ENCODE results near the gene INS. TPM values are rescaled to one million over a fixed set of nuclear protein-coding genes. Genes with fewer than 3 reads are reported as not detected.

The INS gene
- total RNA-seq, 1 experiment from 2014 or later: not detected

GRCh38 chr11:2190657-2191471 is 29.9 kb upstream of the INS start:
- whole genome bisulfite sequencing (ENCODE audit: extremely low coverage, insufficient read length, low lambda C conversion rate): no CpG with 5 or more reads among the region's 30 CpGs
- H2BK120ac ChIP-seq (ENCODE audit: low read depth, low read length, poor library complexity, severe bottlenecking): no peak overlapping the region
- H3K56ac ChIP-seq (ENCODE audit: insufficient read length, low read depth, low read length): no peak overlapping the region
- H2AK5ac ChIP-seq (ENCODE audit: insufficient read length, low read length): no peak overlapping the region
- no peak overlapping the region for H2AFZ ChIP-seq (ENCODE audit: low read length)
- H3K27ac ChIP-seq (ENCODE audit: insufficient read length, low read depth, low read length): no peak overlapping the region
- H3K4ac ChIP-seq (ENCODE audit: low read depth, low read length): no peak overlapping the region
- H2BK5ac ChIP-seq (ENCODE audit: insufficient read length, low read length): no peak overlapping the region
- no peaks in the 10 kb centered on the region for H3K4me1 ChIP-seq (ENCODE audit: insufficient read depth, low read length)
- no peak overlapping the region for H2BK12ac ChIP-seq (ENCODE audit: insufficient read length, low read depth, low read length)
- no peak overlapping the region for H4K8ac ChIP-seq (replicated peaks; ENCODE audit: insufficient read length, low read depth, low read length)
- Mint-ChIP-seq H3K4me1 (peaks cover 0 to 5% of the 10 kb centered on the region in 2 experiments; a peak in 2 of 4 replicates), H3K9me3 (no peaks in the 10 kb centered on the region), H3K27ac (peak overlapping the region in 1 of 3 experiments; percentile 28; a peak in 1 of 7 replicates), H3K36me3 (ENCODE audit: insufficient read depth in 1 of 3, low read depth in 3 of 3) (no peaks in the 10 kb centered on the region), H3K27me3 (ENCODE audit: low read depth) (peaks cover 19% of the 10 kb centered on the region), H3K4me3 (peak overlapping the region in 1 of 2 experiments; percentile 50; a peak in 1 of 5 replicates)
- H3K18ac ChIP-seq (ENCODE audit: insufficient read length, low read depth, low read length): no peak overlapping the region
- H3K23ac ChIP-seq (ENCODE audit: insufficient read length, low read depth, low read length): no peak overlapping the region
- no peaks in the 10 kb centered on the region for H3K9me3 ChIP-seq (ENCODE audit: control insufficient read depth, low read depth, low read length)
- H3K9ac ChIP-seq (ENCODE audit: extremely low read depth, insufficient read length, low read length): no peak overlapping the region
- H3K79me1 ChIP-seq (ENCODE audit: insufficient read depth, low read depth, low read length, poor library complexity, severe bottlenecking): no peaks in the 10 kb centered on the region
- H3K79me2 ChIP-seq (ENCODE audit: insufficient read depth, low read length): no peaks in the 10 kb centered on the region
- no peak overlapping the region for H4K5ac ChIP-seq (ENCODE audit: insufficient read length, low read depth, low read length)
- H3K27me3 ChIP-seq (ENCODE audit: insufficient read depth, low read length): no peaks in the 10 kb centered on the region; the same call in 1 of the 2 replicates
- no peaks in the 10 kb centered on the region for H3K23me2 ChIP-seq (ENCODE audit: insufficient read length, low read depth, low read length, poor library complexity, severe bottlenecking)
- TF ChIP-seq CTCF (conservative IDR thresholded peaks at IDR 0.05): no peak
- H3T11ph ChIP-seq (ENCODE audit: low read length): no peak overlapping the region
- H2BK15ac ChIP-seq (ENCODE audit: low read depth, low read length): no peak overlapping the region
- H3K14ac ChIP-seq (ENCODE audit: insufficient read depth, low read length): no peak overlapping the region; the same call in 1 of the 2 replicates
- H4K20me1 ChIP-seq (ENCODE audit: control insufficient read depth, insufficient read depth, insufficient read length): no peaks in the 10 kb centered on the region
- no peak overlapping the region for H3K4me2 ChIP-seq (ENCODE audit: insufficient read depth, insufficient read length, low read length)
- H2BK20ac ChIP-seq (ENCODE audit: low read depth, low read length, poor library complexity, severe bottlenecking): no peak overlapping the region
- H4K91ac ChIP-seq (ENCODE audit: insufficient read length, low read depth, low read length): no peak overlapping the region
- no peak for DNase-seq

All from H9 (cell line).